ENCODE measurements around the gene PSAP.

Gene PSAP

GRCh38 chr10:71844695-71845094 is 6.4 kb downstream of the PSAP start:
- DNase-seq (ENCODE audit: low read depth), result no peak

GRCh38 chr10:71844084-71844483 is 7.0 kb downstream of the PSAP start:
- no peak for DNase-seq (ENCODE audit: low read depth)

GRCh38 chr10:71842856-71843686 is 8.0 kb downstream of the PSAP start:
- no peak for DNase-seq (ENCODE audit: low read depth)

- DNase-seq (ENCODE audit: low read depth), result no peak
Observed at GRCh38 chr10:71842422-71842821, 8.6 kb downstream of the PSAP start.

- DNase-seq (ENCODE audit: low read depth), result no peak
Observed at GRCh38 chr10:71840958-71841335, 10.1 kb downstream of the PSAP start.

DNA sequence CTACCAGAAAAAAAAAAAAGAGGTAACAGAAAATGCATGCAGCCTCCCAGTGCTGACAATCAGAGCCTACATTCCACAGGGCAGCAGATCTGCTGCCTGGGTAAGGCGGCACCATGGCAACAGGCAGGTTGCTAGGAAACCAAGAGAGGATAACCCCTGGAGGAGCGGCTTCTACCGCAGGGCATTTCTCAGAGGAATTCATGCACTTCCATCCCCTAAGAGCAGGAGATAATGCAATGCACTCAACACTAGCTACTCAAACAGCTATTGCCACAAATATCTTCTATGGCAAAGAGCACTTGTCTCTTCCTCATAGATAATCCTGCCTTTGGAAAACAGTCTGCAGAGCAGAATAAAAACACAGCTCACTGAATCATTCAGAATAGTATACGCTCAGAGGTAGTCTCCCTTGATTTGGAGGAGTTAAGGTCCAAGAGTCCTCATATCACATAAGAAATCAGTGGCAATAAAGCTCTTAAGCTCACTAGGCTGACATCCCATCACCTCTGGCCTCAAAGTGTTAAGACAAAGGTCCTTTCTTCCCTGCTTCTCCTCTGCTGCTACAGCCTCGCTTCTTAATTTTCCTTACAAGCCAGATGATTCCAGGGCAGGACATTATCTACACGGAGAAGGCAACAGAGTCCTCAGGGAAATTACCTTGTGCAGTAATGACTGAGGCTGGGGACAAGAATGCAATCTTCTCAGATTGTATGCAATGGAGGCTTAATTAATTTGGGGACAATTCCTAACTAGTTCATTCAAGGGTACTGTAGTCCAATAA is 10.7 kb downstream of the PSAP start:
- DNase-seq (ENCODE audit: low read depth), result no peak

- DNase-seq (ENCODE audit: low read depth), result no peak
Observed at GRCh38 chr10:71838264-71839211, 12.5 kb downstream of the PSAP start.

DNA sequence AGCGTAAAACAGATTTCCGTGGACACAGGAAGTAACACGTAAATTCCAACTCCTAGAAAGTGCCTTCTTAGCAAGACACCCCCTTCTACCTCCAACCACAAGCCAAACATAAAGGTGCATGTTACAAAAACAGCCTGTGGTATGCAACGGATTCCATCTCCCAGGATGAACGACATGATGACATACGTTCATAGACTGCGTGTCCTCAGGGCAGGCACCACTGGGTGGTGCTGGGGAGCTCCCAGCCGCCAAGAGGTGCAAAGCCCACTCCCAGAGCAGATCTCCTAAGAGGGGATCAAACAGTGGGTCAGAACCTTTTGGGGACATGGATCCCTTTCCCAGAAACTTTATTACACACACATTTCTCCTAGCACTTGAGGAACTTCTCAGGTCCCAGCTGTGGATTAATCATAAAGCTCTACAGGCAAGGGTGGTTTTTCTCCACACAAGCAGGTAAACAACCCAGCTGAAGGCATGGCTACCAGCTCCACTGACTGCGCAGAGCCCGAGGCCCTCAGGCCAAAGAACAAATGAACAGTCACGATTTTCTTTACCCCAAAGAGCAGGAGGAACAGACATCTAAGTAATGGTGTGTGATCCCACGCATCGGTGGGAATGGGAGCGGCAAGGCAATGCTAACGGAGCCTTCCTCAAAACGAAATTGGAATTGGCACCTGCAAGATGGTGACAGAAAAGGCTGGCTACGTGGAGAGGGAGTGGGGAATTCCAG is 13.8 kb downstream of the PSAP start:
- DNase-seq (ENCODE audit: low read depth), result no peak

DNA sequence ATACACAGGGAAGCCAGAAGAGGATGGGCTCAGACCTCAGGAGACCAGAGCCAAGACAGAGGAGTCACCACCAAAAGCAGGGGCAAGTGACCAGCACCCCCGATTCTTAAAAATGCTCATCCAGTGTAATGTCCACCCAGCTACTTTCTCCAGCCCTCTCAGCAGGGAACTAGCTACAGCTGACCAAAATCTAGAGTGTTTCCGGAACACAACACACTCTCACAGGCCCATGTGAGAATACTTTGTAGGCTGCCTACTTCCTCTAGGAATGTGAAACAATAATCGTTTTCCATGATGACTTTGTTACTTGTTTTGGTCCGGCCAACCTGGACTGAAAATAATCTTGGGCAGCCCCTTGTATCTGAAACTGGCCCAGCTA is 14.5 kb downstream of the PSAP start:
- no peak for DNase-seq (ENCODE audit: low read depth)

DNA sequence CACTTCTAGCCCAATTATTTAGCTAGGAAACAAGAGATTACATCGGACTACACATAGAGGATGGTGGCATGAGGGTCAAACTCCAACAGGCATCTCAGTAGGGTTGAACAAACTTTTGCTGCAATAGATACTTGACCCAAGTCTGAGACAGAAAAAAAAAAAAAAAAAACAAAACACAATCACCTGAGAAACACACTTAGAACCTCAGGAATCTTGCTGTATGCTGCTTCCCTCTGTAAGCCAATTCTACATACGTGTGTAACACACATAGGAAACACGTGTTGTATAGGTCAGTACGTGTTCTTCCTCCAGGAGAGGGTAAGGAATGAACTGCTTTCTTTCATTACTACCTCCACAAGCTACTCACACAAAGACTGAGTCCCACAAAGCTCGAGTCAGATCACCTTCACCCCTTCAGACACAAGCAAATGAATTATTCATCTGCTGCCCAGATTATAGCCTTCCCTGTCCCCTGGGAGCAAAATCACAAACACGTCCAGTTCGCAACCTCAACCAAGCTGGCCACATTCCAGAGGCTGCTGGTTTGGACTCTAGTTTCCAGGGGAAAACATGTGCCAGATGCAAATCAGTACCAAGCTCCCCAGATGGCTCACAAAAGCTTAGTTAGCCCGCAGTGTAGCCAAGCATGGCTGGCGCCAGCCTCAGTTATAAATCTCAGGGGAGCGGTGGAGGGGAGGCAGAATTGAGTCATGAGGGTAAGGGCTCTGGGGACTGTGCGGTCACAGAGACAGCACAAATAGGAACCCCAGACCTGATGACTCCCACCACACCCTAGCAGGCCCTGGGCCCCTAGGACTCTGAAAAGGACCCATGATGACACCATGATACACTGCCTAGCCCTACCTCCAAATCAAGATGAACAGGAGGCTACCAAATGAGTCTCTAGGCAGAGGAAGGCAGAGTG is 15.1 kb downstream of the PSAP start:
- no peak for DNase-seq (ENCODE audit: low read depth)

DNA sequence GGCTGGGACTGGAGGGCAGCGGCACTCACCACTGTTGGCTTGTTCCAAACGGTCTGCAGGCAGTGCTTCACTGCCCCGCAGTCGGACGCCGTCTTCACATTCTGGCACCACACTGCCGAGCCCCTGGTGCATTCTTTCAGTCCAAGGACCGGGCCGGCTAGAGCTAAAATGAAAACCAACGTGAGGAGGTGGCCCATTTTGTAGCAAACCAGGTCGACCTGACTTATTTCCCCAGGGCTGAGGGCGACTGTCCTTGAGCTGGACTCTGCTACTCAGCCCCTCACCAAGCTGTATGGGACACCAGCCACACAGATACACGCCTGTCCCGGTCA is 16.7 kb downstream of the PSAP start:
- no peak for DNase-seq (ENCODE audit: low read depth)

GRCh38 chr10:71833451-71834342 is 17.4 kb downstream of the PSAP start:
- no peak for DNase-seq (ENCODE audit: low read depth)

DNA sequence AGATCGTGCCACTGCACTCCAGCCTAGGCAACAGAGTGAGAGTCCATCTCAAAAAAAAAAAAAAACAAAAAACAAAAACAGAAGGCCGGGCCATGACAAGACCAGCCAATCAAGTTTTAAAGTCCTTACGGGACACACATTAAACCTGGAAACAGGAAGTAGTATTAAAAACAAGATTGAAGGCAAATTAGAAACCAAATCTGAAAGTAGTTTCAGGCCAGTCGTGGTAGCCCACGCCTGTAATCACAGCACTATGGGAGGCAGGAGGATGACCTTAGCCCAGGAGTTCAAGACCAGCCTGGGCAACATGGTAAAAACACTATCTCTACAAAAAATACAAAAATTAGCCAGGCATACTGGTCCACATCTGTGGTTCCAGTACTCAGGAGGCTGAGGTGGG is 18.1 kb downstream of the PSAP start:
- DNase-seq (ENCODE audit: low read depth), result no peak

DNA sequence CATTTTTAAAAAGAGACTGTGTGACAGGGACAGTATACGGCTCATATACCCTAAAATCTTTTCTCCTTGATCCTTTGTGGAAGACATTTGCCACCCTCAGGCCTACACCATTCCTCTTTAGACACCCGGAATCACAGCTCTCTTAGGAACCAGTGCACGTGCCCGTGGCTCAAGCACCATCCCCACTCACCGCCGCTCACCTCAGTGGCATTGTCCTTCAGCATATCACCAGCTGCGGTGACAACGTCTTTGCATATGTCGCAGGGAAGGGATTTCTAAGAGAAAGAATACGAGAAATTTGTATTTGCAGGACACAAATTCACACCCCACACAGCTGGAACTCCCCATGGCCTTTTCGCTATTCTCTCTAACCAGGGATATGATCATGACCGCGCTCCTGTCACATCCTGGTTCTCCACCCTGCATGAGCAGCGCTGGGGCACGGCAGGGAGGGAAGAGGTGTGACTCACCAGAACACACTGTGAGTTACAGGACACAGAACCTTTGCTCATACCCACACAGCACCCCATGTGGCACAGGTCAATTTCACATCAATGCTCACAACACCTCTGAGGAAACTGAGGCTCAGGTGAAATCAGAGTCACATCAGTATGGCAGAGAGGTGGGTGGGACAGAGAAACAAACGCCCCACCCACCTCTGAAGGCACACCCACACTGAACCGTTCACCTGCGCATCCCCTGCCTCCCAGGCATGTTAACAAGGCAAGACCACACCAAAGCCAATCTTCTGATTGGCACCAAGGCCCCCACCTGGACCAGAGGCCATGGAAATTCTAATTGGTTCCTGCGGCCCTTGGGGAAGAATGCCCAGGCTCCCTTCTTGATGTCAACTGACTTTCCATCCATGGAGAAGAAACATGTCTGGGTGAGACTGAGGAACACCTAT is 19.2 kb downstream of the PSAP start:
- no peak for DNase-seq (ENCODE audit: low read depth)

DNA sequence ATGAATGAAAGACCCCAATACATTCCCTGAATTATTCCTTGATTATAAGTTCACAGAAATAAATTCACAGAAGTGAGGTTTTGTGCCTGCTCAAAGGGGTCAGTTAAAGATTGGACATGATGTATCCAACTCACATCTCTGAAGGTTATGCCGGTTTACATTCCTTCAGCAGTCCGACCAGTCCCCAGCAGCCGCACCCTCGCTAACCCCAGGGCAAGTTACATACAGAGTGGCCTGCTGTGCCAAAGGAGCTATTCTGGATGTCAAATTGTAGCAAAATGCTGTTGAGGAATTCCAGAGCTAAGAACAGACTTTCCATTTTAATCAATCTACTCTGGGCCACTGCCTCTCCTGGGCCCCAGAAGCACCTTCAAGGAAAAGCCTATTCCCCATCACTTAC is 20.3 kb downstream of the PSAP start:
- no peak for DNase-seq (ENCODE audit: low read depth)

DNA sequence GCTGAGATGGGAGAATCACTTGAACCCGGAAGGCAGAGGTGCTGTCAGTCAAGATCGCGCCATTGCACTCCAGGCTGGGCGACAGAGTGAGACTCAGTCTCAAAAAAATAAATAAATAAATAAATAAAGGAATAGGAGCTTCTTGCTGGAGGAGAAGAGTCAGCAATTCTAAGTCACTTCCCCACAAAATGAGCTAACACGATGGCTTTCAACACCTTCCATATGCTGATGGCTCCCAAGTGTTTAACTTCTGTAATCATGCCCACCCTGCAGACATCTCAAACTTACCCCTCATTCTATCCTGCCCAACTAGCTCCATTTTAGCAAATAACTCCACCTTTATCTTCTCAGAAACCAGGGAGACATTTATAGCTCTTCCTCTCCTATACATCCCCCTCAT is 21.2 kb downstream of the PSAP start:
- DNase-seq (ENCODE audit: low read depth), result no peak

DNA sequence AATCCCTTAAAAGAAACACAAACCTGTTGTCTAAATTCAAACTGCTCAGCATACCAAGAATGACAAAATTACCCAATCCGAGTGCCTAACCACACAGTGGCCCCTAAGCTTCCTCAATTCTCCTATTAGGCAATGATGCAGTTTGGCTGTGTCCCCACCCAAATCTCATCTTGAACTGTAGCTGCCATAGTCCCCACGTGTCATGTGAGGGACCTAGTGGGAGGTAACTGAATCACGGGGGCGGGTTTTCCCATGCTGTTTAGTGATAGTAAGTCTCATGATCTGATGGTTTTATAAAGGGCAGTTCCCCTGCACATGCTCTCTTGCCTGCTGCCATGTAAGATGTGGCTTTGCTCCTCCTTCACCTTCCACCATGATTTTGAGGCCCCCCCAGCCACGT is 21.9 kb downstream of the PSAP start:
- no peak for DNase-seq (ENCODE audit: low read depth)

DNA sequence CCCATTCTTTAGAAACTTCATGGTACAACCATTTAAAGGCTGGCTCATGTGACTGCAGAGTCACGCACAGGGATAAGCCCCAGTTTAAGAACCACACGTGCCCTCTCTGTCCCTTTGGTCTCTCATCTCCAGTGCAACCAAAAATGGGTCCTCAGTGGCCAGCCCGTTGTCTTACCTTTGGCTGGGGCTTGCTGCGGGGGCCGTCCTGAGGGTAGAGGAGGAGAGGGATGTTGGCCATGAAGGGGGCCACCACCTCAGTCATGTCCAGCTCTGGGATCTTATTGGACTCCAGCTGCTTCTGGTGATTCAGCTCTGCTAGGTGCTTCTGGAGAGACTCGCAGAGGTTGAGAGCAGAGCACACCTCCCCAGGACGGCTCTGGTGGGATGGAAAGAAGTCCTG is 22.3 kb downstream of the PSAP start:
- no peak for DNase-seq (ENCODE audit: low read depth)

DNA sequence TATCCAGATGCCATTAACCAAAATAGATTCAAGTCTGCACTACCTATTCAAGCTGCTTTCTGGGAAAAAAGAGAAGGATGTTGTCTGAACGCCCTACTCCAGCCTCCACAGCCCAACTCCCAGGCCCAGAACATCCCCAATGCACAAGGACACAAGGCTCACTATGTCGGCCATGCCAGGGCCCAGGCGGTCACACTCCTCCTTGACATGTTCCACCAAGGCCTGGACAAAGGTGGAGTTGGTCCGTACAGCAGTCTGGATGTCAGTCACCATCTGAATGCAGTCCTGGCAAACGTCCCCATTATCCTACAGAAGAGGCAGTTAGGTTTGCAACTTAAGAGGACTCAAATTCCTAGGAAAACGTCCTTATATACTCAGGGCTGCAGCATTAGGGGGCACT is 23.2 kb downstream of the PSAP start:
- DNase-seq (ENCODE audit: low read depth), result no peak
